Rectal smooth muscle tissue (tissue), 1 donor: ENCODE results near the gene DPP7.
A peak's percentile ranks its signal among the peaks of the same experiment; 100 is the strongest.

Experiments used
- H3K27ac ChIP-seq: one replicate; pipeline ENCODE4 v1.7.0; 2013; ENCODE audit warnings: low read depth, low read length, inconsistent platforms
- H3K27me3 ChIP-seq: one replicate; pipeline ENCODE4 v1.7.0; 2013; ENCODE audit warnings: low read length; ENCODE audit not compliant: control insufficient read depth, insufficient read depth
- H3K36me3 ChIP-seq: one replicate; pipeline ENCODE4 v1.7.0; 2013; ENCODE audit warnings: low read length; ENCODE audit not compliant: control insufficient read depth, insufficient read depth
- H3K4me1 ChIP-seq: one replicate; pipeline ENCODE4 v1.7.0; 2013; ENCODE audit warnings: low read length; ENCODE audit not compliant: control insufficient read depth, insufficient read depth
- H3K4me3 ChIP-seq: one replicate; pipeline ENCODE4 v1.7.0; 2013; ENCODE audit warnings: low read length
- H3K9ac ChIP-seq: one replicate; pipeline ENCODE4 v1.7.0; 2013; ENCODE audit warnings: low read length

Gene DPP7

GRCh38 chr9:137114613-137115393 is at the start of gene DPP7:
DPP7 (minus strand) TSS chr9:137114733; CDS start chr9:137114713, 20 bp downstream.
- Histone ChIP-seq H3K4me1 (peaks cover 3% of the 10 kb centered on the region), H3K9ac (no peak within 1 kb of the TSS), H3K27me3 (peaks cover 5% of the 10 kb centered on the region), H3K36me3 (no peaks in the 10 kb centered on the region), H3K4me3 (peak within 1 kb of the TSS; percentile 63), H3K27ac (no peak within 1 kb of the TSS)

GRCh38 chr9:137163805-137164204 is 49.3 kb upstream of the DPP7 start:
- Histone ChIP-seq H3K4me1 (no peaks in the 10 kb centered on the region), H3K27me3 (peaks cover 50% of the 10 kb centered on the region), H3K27ac (no peak overlapping the region), H3K4me3 (no peak overlapping the region), H3K9ac (no peak overlapping the region), H3K36me3 (no peaks in the 10 kb centered on the region)

- Histone ChIP-seq H3K4me3 (peak overlapping the region; percentile 36), H3K27ac (no peak overlapping the region), H3K9ac (no peak overlapping the region), H3K4me1 (no peaks in the 10 kb centered on the region), H3K36me3 (no peaks in the 10 kb centered on the region), H3K27me3 (peaks cover 49% of the 10 kb centered on the region)
These were observed 48.8 kb upstream of the DPP7 start for GRCh38 chr9:137163365-137163715.

GRCh38 chr9:137162505-137163364 is 48.2 kb upstream of the DPP7 start:
- H3K27ac ChIP-seq = no peak overlapping the region
- H3K4me3 ChIP-seq = peak overlapping the region; percentile 36
- peaks cover 52% of the 10 kb centered on the region for H3K27me3 ChIP-seq
- H3K9ac ChIP-seq = no peak overlapping the region
- H3K4me1 ChIP-seq = no peaks in the 10 kb centered on the region
- H3K36me3 ChIP-seq = no peaks in the 10 kb centered on the region

- Histone ChIP-seq H3K27ac (no peak overlapping the region), H3K4me3 (no peak overlapping the region), H3K27me3 (peaks cover 56% of the 10 kb centered on the region), H3K9ac (no peak overlapping the region), H3K4me1 (no peaks in the 10 kb centered on the region), H3K36me3 (no peaks in the 10 kb centered on the region)
These were observed 47.3 kb upstream of the DPP7 start for GRCh38 chr9:137161558-137162486.

- H3K4me1 ChIP-seq = no peaks in the 10 kb centered on the region
- H3K9ac ChIP-seq = no peak overlapping the region
- no peak overlapping the region for H3K4me3 ChIP-seq
- peaks cover 54% of the 10 kb centered on the region for H3K27me3 ChIP-seq
- no peak overlapping the region for H3K27ac ChIP-seq
- no peaks in the 10 kb centered on the region for H3K36me3 ChIP-seq
These were observed 46.4 kb upstream of the DPP7 start for GRCh38 chr9:137160716-137161557.

- no peak overlapping the region for H3K27ac ChIP-seq
- H3K4me3 ChIP-seq = no peak overlapping the region
- no peaks in the 10 kb centered on the region for H3K4me1 ChIP-seq
- H3K9ac ChIP-seq = no peak overlapping the region
- peaks cover 47% of the 10 kb centered on the region for H3K27me3 ChIP-seq
- H3K36me3 ChIP-seq = no peaks in the 10 kb centered on the region
These were observed 45.5 kb upstream of the DPP7 start for GRCh38 chr9:137160054-137160425.

GRCh38 chr9:137159105-137160053 is 44.8 kb upstream of the DPP7 start:
- Histone ChIP-seq H3K27me3 (peaks cover 45% of the 10 kb centered on the region), H3K36me3 (no peaks in the 10 kb centered on the region), H3K4me1 (no peaks in the 10 kb centered on the region), H3K4me3 (no peak overlapping the region), H3K9ac (no peak overlapping the region), H3K27ac (no peak overlapping the region)

GRCh38 chr9:137158625-137159024 is 44.1 kb upstream of the DPP7 start:
- Histone ChIP-seq H3K27me3 (peaks cover 43% of the 10 kb centered on the region), H3K36me3 (no peaks in the 10 kb centered on the region)

GRCh38 chr9:137157618-137158415 is 43.3 kb upstream of the DPP7 start:
- H3K27me3 ChIP-seq = peaks cover 36% of the 10 kb centered on the region
- no peak overlapping the region for H3K9ac ChIP-seq
- no peaks in the 10 kb centered on the region for H3K4me1 ChIP-seq
- H3K36me3 ChIP-seq = no peaks in the 10 kb centered on the region
- H3K4me3 ChIP-seq = no peak overlapping the region
- no peak overlapping the region for H3K27ac ChIP-seq

More at GRCh38 chr9:137158625-137159024, 44.1 kb upstream of the DPP7 start:
- Histone ChIP-seq H3K4me1 (no peaks in the 10 kb centered on the region), H3K27ac (no peak overlapping the region), H3K4me3 (no peak overlapping the region), H3K9ac (no peak overlapping the region)
